Loucy (cell line): ENCODE data around the gene NUTM2G.
"Not testable (repeated sequence)": the region's sequence is repeated elsewhere in the genome, so short reads cannot be mapped to it uniquely, and the experiment has no call there.

Experiments
- EZH2phosphoT487 ChIP-seq: fragments of 200-600 bp; IDR thresholded peaks from 2 replicates; pipeline ENCODE4 v1.6.1; 2018; ENCODE audit warnings: antibody characterized with exemption, mild to moderate bottlenecking, moderate library complexity, borderline replicate concordance
- TF ChIP-seq, protein P1 (sequence below): fragments of 200-600 bp; sonication (generic); conservative IDR thresholded peaks from 2 replicates; pipeline ENCODE4 v1.5.1; 2014; ENCODE audit warnings: mild to moderate bottlenecking, antibody characterized with exemption, low read length

DNA sequence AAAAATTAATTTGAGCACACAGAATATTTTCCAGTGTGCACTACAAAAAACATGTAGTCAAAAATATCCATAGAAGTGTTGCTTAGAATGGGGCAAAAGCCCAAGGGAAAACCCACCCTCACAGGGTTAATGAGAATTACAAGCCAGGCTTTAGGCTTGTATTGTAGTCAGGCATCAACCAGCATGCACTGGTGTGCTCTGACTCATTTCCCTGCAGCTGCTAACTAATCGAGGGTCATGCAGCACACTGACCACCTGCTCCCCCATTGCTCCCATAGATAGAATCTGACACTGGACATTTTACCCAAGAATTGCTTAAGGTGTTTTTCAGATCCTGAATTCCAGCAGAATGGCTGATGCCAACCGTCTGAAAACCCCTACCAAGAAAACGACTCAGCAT lies 20.2 kb upstream of the NUTM2G start:
- TF ChIP-seq, protein P1, sequence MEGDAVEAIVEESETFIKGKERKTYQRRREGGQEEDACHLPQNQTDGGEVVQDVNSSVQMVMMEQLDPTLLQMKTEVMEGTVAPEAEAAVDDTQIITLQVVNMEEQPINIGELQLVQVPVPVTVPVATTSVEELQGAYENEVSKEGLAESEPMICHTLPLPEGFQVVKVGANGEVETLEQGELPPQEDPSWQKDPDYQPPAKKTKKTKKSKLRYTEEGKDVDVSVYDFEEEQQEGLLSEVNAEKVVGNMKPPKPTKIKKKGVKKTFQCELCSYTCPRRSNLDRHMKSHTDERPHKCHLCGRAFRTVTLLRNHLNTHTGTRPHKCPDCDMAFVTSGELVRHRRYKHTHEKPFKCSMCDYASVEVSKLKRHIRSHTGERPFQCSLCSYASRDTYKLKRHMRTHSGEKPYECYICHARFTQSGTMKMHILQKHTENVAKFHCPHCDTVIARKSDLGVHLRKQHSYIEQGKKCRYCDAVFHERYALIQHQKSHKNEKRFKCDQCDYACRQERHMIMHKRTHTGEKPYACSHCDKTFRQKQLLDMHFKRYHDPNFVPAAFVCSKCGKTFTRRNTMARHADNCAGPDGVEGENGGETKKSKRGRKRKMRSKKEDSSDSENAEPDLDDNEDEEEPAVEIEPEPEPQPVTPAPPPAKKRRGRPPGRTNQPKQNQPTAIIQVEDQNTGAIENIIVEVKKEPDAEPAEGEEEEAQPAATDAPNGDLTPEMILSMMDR = not testable (repeated sequence)
- not testable (repeated sequence) for TF ChIP-seq EZH2phosphoT487
